ENCODE measurements around the gene B3GNT9. TPM values are rescaled to one million over a fixed set of nuclear protein-coding genes. Genes with fewer than 3 reads are reported as not detected.
A peak's percentile ranks its signal among the peaks of the same experiment; 100 is the strongest.

The B3GNT9 gene
- total and polyA plus RNA-seq, 2 of the 8 experiments (the other 6 are each of a cell fraction or from before 2014, with no cell fraction given), result 3.5 to 9.0 TPM

DNA sequence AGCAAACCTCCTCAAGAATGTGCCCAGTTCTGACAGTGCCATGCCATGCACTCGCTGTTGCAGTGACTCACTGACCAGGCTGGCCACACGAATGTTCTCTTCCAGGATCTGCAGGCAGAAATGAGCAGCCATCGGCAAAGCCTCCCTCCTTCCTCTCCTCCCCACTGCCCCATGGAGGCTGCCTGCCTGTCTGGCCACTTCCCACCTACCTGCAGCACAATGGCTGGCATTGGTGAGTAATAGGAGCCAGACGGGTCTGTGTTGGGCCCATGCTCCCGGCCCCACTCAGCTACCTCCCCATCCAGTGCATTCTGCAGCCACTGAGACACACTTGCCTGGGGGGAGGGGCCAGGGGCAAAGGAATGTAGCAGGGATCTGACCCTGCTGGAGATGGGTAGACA, 35.8 kb upstream of the B3GNT9 start:
- Histone ChIP-seq H3K4me2 (ENCODE audit: insufficient read depth in 1 of 2, low read depth in 2 of 2, low read length in 2 of 2) (no peak overlapping the region), H4K20me1 (replicated peaks in 1 of 2; ENCODE audit: control insufficient read depth in 1 of 2, insufficient read depth in 2 of 2, low read length in 2 of 2) (peaks cover 2 to 18% of the 10 kb centered on the region in 2 experiments), H2AFZ (ENCODE audit: low read length) (no peak overlapping the region), H4K8ac (ENCODE audit: extremely low read depth, insufficient read depth, low read length) (no peak overlapping the region), H4K5ac (ENCODE audit: insufficient read length, low read depth, low read length) (no peak overlapping the region), H3K4me3 (ENCODE audit: extremely low read depth in 1 of 4, insufficient read depth in 2 of 4, low read depth in 3 of 4, low read length in 4 of 4) (no peak overlapping the region), H3K27ac (ENCODE audit: low read depth, low read length) (no peak overlapping the region), H3K14ac (ENCODE audit: insufficient read length) (no peak overlapping the region), H2BK15ac (ENCODE audit: low read length) (peak overlapping the region; percentile 6; the same call in 1 of the 2 replicates), H3K56ac (replicated peaks; ENCODE audit: insufficient read length, low read depth, low read length) (no peak overlapping the region), H3K18ac (ENCODE audit: extremely low read depth, low read length) (no peak overlapping the region), H2BK20ac (ENCODE audit: low read length) (no peak overlapping the region), H2AK5ac (ENCODE audit: low read depth, low read length) (no peak overlapping the region), H2BK5ac (ENCODE audit: low read depth, low read length) (no peak overlapping the region), H3K4me1 (replicated peaks in 1 of 4; ENCODE audit: control insufficient read depth in 3 of 4, insufficient read depth in 4 of 4, low read length in 3 of 4) (peaks cover 0 to 17% (median 10%) of the 10 kb centered on the region in 4 experiments; a peak in 6 of 7 replicates), H3K27me3 (replicated peaks in 1 of 4; ENCODE audit: control insufficient read depth in 3 of 4, extremely low read depth in 1 of 4, insufficient read depth in 3 of 4, low read length in 3 of 4) (peaks cover 8 to 32% (median 19%) of the 10 kb centered on the region in 4 experiments), H2BK12ac (ENCODE audit: low read depth, low read length) (no peak overlapping the region), H4K91ac (replicated peaks; ENCODE audit: insufficient read length, low read length) (no peak overlapping the region), H3K79me2 (ENCODE audit: control insufficient read depth in 1 of 2, insufficient read depth in 2 of 2, low read length in 2 of 2) (peaks cover 0 to 5% of the 10 kb centered on the region in 2 experiments; a peak in 1 of 4 replicates), H2BK120ac (replicated peaks; ENCODE audit: low read depth, low read length) (no peak overlapping the region), H3K36me3 (ENCODE audit: control insufficient read depth in 2 of 4, insufficient read depth in 4 of 4, low read length in 3 of 4) (no peaks in the 10 kb centered on the region; a peak in 1 of 8 replicates), H3K79me1 (ENCODE audit: low read depth, low read length) (no peaks in the 10 kb centered on the region), H3K4ac (replicated peaks; ENCODE audit: insufficient read length, low read depth, low read length) (no peak overlapping the region), H3K23ac (ENCODE audit: insufficient read length) (no peak overlapping the region), H3K9me3 (ENCODE audit: insufficient read depth in 2 of 2, low read depth in 1 of 2, low read length in 1 of 2) (no peaks in the 10 kb centered on the region), H3K9ac (replicated peaks in 1 of 4; ENCODE audit: extremely low read depth in 1 of 4, low read depth in 3 of 4, low read length in 3 of 4) (no peak overlapping the region), H3K23me2 (ENCODE audit: low read depth, low read length) (peaks cover 13% of the 10 kb centered on the region; the same call in 1 of the 2 replicates)
- ChIA-PET CTCF (ENCODE audit: partially characterized antibody) (interaction anchor here (0.6 to 9.3 kb wide), 6 partner anchors 13 to 209 kb away, joined by 3 to 151 read pairs (median 41); partner anchors contain the start of genes ELMO3, FBXL8, HSF4 and NOL3), POLR2A (ENCODE audit: partially characterized antibody) (interaction anchor here (0.5 to 1.6 kb wide), 5 partner anchors 11 to 623 kb away, joined by 3 to 8 read pairs (median 3); no protein-coding TSS in a partner anchor)
- DNase-seq (ENCODE audit: low read depth in 1 of 2, low spot score in 2 of 2) (no peak), FAIRE-seq (no peak)
- WGBS, 2 experiments (ENCODE audit: extremely low coverage in 1 of 2, insufficient coverage in 1 of 2, insufficient read length in 1 of 2, insufficient replicate concordance in 2 of 2, low coverage in 1 of 2, low lambda C conversion rate in 2 of 2, missing lambda C conversion rate in 1 of 2), result 78% methylated on average over 5 of the region's 5 CpGs; no CpG with 5 or more reads in 1 of the 2 experiments
- TF ChIP-seq GABPA (IDR thresholded peaks at IDR 0.05; ENCODE audit: borderline replicate concordance, insufficient read depth, low read length), result no peak
- no peak for TF ChIP-seq SIN3A (conservative IDR thresholded peaks at IDR 0.05 in 1 of 2, IDR thresholded peaks at IDR 0.05 in 1 of 2; ENCODE audit: low read depth in 1 of 2, low read length in 2 of 2)
- TF ChIP-seq FOSL1 (IDR thresholded peaks at IDR 0.05; ENCODE audit: insufficient read depth, low read depth, low read length), result no peak
- 0 out of 2 replicates have a peak, but pooled peaks have one; percentile 18 for TF ChIP-seq TEAD4 (IDR thresholded peaks at IDR 0.05; ENCODE audit: low read depth, low read length)
